Measurements from ENCODE around the gene C10orf53.

Gene C10orf53

DNA sequence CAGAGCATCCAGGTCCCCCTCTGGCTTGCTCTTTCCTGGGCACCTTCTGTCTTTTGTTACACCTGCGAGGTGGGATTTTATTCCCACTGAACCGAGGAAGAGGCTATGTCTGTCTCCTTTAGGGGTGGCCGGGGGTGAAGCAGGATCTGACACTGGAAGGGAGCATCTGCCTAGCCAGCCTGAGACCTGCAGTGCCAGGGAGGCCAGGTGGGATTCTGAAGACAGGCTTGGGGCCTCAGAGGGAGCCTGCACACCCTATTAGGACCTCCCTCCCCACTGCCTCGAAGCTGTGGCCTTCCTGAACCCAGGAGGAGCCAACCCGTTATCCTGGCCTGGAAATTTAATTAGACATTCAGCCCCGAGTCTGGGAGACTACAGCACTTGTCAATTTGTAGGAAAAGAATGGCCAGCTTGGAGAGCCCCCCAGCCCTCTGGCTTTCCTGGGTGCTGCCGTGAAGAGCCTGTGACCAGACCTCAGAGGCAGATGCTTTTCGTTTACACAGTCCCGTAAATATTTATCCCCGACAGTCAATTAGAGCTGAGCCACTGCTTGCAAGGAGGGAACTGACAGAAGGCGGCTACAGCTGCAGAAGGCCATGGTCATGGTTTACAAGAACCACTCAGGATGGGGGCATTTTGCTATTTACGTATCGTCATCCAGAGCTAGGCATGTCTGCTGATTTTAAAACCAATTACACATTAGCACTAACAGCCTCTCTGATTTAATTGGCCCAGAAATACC, 46.0 kb upstream of the C10orf53 start:
- H3K4me3 ChIP-seq (replicated peaks; ENCODE audit: insufficient read depth, low read length): no peak overlapping the region
- DNase-seq (ENCODE audit: low read depth in 1 of 2, low spot score in 1 of 2): no peak
- TF ChIP-seq SPI1 (IDR thresholded peaks at IDR 0.05; ENCODE audit: borderline replicate concordance, low read depth) (no peak), CTCF (IDR thresholded peaks at IDR 0.05; ENCODE audit: insufficient read depth, low read length) (no peak), POLR2AphosphoS5 (IDR thresholded peaks at IDR 0.05; ENCODE audit: low read depth) (no peak), GABPA (IDR thresholded peaks at IDR 0.05; ENCODE audit: low read depth) (no peak)
- TF ChIP-seq, protein P1, sequence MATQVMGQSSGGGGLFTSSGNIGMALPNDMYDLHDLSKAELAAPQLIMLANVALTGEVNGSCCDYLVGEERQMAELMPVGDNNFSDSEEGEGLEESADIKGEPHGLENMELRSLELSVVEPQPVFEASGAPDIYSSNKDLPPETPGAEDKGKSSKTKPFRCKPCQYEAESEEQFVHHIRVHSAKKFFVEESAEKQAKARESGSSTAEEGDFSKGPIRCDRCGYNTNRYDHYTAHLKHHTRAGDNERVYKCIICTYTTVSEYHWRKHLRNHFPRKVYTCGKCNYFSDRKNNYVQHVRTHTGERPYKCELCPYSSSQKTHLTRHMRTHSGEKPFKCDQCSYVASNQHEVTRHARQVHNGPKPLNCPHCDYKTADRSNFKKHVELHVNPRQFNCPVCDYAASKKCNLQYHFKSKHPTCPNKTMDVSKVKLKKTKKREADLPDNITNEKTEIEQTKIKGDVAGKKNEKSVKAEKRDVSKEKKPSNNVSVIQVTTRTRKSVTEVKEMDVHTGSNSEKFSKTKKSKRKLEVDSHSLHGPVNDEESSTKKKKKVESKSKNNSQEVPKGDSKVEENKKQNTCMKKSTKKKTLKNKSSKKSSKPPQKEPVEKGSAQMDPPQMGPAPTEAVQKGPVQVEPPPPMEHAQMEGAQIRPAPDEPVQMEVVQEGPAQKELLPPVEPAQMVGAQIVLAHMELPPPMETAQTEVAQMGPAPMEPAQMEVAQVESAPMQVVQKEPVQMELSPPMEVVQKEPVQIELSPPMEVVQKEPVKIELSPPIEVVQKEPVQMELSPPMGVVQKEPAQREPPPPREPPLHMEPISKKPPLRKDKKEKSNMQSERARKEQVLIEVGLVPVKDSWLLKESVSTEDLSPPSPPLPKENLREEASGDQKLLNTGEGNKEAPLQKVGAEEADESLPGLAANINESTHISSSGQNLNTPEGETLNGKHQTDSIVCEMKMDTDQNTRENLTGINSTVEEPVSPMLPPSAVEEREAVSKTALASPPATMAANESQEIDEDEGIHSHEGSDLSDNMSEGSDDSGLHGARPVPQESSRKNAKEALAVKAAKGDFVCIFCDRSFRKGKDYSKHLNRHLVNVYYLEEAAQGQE (IDR thresholded peaks at IDR 0.05; ENCODE audit: insufficient replicate concordance, low read depth): no peak
- no peak overlapping the region for H3K27ac ChIP-seq (replicated peaks)
- peaks cover 2% of the 10 kb centered on the region for H3K27me3 ChIP-seq (ENCODE audit: insufficient read depth, poor library complexity, severe bottlenecking)

DNA sequence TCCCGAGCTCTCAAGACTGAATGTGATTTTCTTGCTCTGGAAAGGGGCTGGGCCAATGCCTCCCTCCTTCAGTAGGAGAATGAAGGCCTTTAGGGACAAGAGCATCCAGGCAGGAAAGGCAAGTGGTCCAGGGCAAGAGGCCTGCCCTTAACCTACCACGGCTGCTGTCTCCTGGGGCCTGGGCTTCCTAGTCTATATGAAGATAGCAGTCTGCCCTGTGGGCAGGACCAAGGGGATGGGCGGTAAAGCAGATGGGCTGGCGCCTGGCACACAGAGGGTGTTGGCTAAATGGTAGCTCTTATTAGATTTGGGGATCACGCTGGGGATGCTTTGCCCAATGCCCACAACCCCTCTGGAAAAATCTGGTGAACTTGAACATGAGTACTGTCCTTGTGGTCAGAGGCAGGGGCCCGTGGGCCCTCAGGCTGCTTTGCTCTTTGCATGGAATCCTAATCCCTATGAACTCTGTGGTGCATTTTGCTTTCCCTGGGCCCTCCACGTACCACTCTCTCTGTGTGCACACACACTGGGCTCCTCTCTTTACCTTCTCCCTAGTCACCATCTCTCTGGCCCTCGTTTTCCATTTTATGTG, 45.3 kb upstream of the C10orf53 start:
- TF ChIP-seq SPI1 (IDR thresholded peaks at IDR 0.05; ENCODE audit: borderline replicate concordance, low read depth) (no peak), POLR2AphosphoS5 (IDR thresholded peaks at IDR 0.05; ENCODE audit: low read depth) (no peak), CTCF (IDR thresholded peaks at IDR 0.05; ENCODE audit: insufficient read depth, low read length) (no peak)
- TF ChIP-seq, protein P1 (IDR thresholded peaks at IDR 0.05; ENCODE audit: insufficient replicate concordance, low read depth): no peak
- no peak overlapping the region for H3K27ac ChIP-seq (replicated peaks)
- H3K4me3 ChIP-seq (replicated peaks; ENCODE audit: insufficient read depth, low read length): no peak overlapping the region
- peaks cover 2% of the 10 kb centered on the region for H3K27me3 ChIP-seq (ENCODE audit: insufficient read depth, poor library complexity, severe bottlenecking)
- DNase-seq (ENCODE audit: low read depth in 1 of 2, low spot score in 1 of 2): no peak

- H3K4me3 ChIP-seq (replicated peaks; ENCODE audit: insufficient read depth, low read length): no peak overlapping the region
- no peaks in the 10 kb centered on the region for H3K27me3 ChIP-seq (ENCODE audit: insufficient read depth, poor library complexity, severe bottlenecking)
- TF ChIP-seq SPI1 (IDR thresholded peaks at IDR 0.05; ENCODE audit: borderline replicate concordance, low read depth) (no peak), POLR2AphosphoS5 (IDR thresholded peaks at IDR 0.05; ENCODE audit: low read depth) (no peak), GABPA (IDR thresholded peaks at IDR 0.05; ENCODE audit: low read depth) (no peak), CTCF (IDR thresholded peaks at IDR 0.05; ENCODE audit: insufficient read depth, low read length) (no peak)
- TF ChIP-seq, protein P1 (IDR thresholded peaks at IDR 0.05; ENCODE audit: insufficient replicate concordance, low read depth): no peak
- no peak for DNase-seq (ENCODE audit: low read depth in 1 of 2, low spot score in 1 of 2)
- no peak overlapping the region for H3K27ac ChIP-seq (replicated peaks)
Measured at GRCh38 chr10:49642311-49642710, 37.1 kb upstream of the C10orf53 start.
